NT2/D1 (cell line): Measurements from ENCODE around the gene BCO2.

ENCODE experiments used
- YY1 ChIP-seq: IDR thresholded peaks from 2 replicates; pipeline ENCODE4 v1.6.1; 2011; ENCODE audit not compliant: insufficient read length, insufficient read depth
- ZNF274 ChIP-seq: IDR thresholded peaks from 2 replicates; pipeline ENCODE4 v1.6.1; 2011; ENCODE audit warnings: mild to moderate bottlenecking, low read depth, low read length

DNA sequence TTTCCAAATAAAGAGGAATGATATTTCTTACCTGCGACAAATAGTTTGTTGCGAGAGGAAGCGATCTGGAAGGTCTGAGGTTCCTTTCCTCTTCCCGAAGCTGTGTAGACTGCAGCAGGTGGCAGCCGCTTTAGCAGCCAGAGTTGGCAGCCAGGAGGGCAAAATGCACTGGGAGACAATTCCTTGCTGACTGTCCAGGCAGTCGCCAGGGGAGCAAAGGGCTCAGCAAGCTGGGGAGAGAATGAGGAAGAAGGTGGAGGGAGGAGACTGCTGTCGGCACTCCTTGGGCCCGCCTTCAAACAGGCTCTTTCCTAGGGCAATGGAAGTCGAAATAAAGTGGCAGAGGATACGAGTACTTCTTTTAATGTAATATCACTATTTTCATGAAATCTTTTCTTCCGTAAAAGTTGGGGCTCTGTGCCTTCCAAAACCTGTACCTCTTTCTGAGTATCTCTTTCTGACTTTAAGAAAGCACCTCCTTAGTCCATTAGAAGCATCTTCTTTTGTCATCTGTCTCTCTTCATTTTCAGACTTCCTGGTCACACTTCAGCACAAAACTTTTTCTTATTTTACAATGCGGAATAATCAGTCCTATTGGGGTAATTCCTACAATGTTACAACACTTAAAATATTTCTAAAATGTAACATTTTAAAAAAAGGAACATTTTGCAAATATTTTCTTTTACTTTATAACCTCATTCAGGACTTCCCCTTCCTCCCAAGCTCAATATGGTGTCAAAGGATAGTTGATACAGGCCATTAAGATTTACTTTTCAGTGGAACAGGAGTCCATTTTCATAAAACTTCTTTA lies 11.2 kb upstream of the BCO2 start, which contains the start of gene IL18:
- TF ChIP-seq ZNF274 (no peak), YY1 (no peak)
